HG03520 (cell line): ENCODE measurements around the gene RNF149.
A peak's percentile ranks its signal among the peaks of the same experiment; 100 is the strongest.

ENCODE experiments used
- ATAC-seq: cut with Tn5 transposase; IDR thresholded peaks from one replicate; pipeline ENCODE4 v1.9.1; 2021; ENCODE audit warnings: mild to moderate bottlenecking, moderate library complexity; ENCODE audit not compliant: unreplicated experiment

RNF149 gene

GRCh38 chr2:101299604-101300003 lies 8.9 kb downstream of the RNF149 start:
- ATAC-seq, result no peak

- no peak for ATAC-seq
Observed at GRCh38 chr2:101297383-101297782, 11.1 kb downstream of the RNF149 start.

DNA sequence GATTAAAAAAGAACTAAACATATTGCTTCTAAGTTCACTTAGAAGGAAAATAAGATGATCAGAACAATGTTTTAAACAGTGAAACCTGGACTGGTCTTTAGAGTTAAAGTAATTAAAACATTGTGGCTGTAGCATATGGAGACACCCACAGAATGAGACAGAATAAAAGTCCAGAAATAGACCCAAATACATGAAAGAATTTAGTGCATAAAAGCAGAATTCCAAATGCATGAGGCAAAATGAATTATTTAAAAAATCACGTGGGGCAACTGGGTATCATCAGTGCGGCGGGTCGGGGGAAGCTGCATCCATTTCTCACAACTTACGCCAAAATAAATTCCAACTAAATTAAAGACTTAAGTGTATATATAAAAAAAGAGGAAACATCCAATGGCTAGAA lies 12.1 kb downstream of the RNF149 start:
- no peak for ATAC-seq

DNA sequence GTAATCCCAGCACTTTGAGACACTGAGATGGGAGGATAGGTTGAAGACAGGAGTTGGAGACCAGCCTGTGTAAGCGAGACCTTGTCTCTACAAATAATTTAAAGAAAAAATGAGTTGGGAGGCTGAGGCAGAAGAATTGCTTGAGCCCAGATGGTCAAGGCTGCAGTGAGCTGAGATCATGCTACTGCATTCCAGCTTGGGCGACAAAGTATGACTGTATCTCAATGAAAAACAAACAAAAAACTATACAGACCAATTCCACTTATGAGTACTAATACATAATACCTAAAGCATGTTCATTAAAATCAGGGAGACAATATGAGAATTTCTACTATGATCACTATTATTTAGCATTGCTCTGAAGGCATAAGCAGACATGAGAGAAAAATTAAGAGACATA lies 12.6 kb downstream of the RNF149 start:
- no peak for ATAC-seq

DNA sequence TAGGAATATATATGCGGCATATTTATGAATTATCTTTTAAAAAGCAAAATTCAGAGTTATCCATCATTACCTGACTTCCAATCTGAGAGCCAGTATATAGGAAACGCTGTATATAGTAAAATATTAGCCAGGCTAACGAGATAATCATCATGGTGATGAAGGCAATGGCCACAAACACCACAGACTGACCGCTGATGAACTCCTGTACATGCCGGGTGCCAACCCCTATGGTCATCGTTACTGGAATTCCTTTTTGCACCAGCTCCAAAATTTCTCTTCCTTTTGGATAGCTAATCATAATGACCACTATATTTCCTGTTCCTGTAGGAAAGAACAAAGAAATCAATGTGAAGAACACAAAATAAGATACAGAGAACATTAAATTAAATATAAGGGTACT lies 13.6 kb downstream of the RNF149 start:
- no peak for ATAC-seq

GRCh38 chr2:101293544-101293943 lies 15.0 kb downstream of the RNF149 start:
- ATAC-seq, result no peak

- no peak for ATAC-seq
Observed at GRCh38 chr2:101291973-101292372, 16.5 kb downstream of the RNF149 start.

DNA sequence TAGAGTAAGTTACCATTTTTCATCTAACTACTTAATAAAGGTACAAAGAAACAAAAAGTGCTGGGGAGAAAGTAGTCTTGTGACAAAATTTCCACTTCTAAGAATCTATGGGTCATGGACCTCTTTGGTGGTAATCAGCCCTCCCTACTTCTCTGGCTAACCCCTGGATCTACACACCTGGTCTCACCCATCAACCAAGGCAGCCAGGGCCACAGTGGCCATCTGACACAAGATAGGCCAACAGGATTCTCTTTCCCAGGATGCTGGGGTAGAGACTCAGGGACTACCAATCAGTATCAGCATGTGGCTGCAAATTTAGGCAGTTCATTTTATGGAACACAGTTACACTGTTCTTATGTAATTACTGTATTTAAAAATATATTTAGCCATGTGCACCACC lies 17.8 kb downstream of the RNF149 start:
- ATAC-seq, result no peak

DNA sequence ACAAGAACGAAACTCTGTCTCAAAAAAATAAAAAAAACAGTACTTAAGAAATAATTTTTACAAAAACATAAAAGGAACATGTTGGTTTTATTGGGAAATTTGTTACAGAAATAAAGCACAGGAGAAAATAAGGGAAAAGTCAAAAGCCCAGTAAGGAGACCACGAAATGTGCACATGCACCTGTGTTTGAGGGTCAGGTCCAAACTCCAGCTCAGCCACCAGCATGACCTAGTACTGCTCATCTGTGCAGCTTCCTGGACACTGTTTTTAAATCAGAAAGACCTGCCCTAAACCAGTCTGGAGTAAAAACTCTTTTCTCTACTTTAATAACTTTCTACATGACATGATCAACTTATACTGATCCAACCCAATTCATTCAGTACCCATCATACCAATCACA lies 21.2 kb downstream of the RNF149 start:
- no peak for ATAC-seq

GRCh38 chr2:101286684-101287083 lies 21.8 kb downstream of the RNF149 start:
- no peak for ATAC-seq

- ATAC-seq, result no peak
Observed at GRCh38 chr2:101282980-101283379, 25.5 kb downstream of the RNF149 start.

GRCh38 chr2:101281482-101281881 lies 27.0 kb downstream of the RNF149 start:
- ATAC-seq, result no peak

- no peak for ATAC-seq
Observed at GRCh38 chr2:101278925-101279324, 29.6 kb downstream of the RNF149 start.

GRCh38 chr2:101277111-101277510 lies 31.4 kb downstream of the RNF149 start:
- no peak for ATAC-seq

- ATAC-seq, result no peak
Observed at GRCh38 chr2:101274142-101274541, 34.4 kb downstream of the RNF149 start.

DNA sequence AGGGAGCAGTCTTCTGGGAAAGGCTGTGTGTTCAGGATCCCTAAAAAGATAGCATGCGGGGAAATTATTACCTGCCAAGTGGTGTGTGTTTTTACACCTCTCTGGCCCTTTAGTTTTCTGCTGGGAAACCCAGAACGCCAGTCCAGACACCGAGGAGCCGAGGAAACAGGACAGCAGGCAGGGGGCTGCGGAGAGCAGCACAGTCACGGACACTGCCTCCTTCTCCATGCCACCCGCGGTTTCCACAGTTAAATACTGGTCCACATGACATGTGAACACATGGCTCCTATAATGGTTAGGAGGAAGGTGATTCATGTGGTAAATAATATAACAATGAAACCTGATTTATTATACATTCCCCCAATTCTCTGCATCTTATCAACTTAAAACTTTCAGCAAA lies 35.4 kb downstream of the RNF149 start:
- no peak for ATAC-seq

DNA sequence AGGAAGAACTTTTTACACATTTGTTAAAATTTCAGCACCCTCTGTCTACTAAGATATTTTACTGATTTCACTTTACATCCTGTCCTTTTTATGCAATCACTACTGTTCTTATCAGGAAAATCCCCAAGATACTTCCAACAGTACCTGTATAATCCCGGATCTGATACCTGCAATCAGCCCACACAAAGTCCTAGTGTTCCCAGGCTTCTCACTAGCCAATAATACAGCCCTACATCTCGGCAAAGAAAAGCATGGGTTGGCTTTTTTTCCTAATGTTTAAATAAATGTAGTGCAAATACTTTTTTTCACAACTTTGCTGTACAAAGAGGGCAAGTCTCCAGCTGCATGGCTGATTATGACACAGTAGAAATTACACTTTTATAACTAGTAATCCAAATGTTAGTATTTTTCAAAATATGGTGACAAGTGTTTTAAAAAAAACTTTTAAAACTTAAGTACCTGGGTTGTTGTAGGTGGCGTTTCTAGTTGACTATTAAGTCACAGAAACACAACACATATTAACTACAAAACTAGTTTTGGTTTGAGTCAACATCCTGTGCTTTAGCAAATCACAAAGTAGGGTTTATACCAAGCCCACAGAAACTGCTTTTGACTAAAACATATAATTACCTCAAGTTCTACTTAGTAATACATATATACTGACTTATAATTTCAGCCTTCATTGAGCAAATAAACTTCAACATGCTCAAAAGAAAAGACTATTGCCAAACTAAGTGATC lies 36.3 kb downstream of the RNF149 start:
- ATAC-seq, result peak; percentile 92

- ATAC-seq, result no peak
Observed at GRCh38 chr2:101270700-101271259, 37.7 kb downstream of the RNF149 start.

DNA sequence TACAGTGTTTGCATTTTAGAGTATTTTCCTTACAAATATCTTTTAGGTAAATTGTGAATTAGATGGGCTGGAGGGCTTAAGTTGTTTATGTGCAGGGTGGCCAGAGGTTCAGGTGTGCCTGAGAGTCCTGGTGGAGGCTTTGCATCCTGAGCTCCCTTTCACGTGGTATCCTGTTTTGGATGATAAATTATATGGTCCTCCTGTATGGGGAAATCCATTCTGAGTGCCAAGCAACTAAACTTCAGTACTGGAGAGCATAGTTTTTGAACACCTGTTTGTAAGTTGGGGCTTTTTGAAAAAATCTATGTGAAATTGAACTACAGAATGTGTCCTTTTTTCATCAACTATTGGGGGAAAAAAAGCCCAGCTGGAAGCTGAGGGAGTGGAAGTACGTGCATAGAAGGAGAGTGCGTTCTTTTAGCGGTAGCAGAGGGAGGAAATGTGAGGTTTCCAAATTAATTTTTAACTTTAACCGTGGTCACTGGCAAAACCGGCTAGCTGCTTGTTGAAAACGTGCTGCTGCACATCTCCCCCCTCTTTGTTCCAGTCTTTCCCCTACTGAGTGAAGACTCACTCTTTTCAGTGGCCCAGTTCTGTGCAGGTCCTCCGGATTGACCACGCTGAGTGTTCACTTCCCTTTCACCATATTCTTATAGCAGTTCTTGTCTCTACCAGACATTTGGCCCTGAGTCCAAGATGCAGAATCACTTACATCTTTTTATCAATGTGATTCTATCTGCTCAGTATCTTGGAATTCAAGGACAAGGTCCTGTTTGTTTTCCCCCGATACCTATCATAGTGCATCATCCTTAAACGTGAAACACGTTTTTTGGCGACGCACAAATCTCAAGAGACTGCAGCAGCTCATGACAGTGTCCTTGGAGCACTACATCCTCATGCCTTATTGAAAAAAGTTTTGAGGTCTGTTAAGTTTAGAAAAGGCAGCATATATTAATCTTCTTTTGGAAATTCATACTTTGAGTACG lies 40.5 kb downstream of the RNF149 start:
- ATAC-seq, result no peak

DNA sequence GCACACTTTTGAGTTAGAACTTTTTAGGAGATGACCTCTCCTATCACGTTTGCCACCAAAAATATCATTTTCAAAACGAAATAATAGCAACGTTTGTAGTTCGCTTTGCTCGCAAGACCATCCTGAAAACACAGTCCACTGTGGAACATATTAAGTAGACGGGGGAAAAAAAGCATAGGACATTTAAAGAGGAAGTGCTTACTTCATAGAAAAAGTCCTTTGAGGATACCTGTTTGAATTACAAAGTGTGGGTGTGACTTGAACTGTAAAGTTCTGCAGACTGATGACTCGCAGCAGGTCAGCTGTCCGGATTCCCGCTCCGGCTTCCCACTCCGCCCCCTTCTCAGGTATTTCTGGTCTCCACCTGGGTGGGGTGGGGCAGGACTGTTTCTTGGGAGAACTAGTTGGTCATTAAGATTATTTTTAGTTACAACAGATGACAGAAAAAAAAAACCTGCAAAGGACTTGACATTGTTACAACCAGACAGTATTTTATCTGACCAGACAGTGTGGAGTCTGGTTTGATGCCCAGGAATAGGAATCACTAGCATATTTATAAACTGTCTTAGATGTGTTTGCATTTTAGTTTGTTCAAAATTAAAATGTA lies 42.5 kb downstream of the RNF149 start:
- no peak for ATAC-seq

- no peak for ATAC-seq
Observed at GRCh38 chr2:101264360-101264939, 44.1 kb downstream of the RNF149 start.
